ENCODE data around the gene DDX27.
"Not testable (repeated sequence)": the region's sequence is repeated elsewhere in the genome, so short reads cannot be mapped to it uniquely, and the experiment has no call there.

Gene DDX27, protein sequence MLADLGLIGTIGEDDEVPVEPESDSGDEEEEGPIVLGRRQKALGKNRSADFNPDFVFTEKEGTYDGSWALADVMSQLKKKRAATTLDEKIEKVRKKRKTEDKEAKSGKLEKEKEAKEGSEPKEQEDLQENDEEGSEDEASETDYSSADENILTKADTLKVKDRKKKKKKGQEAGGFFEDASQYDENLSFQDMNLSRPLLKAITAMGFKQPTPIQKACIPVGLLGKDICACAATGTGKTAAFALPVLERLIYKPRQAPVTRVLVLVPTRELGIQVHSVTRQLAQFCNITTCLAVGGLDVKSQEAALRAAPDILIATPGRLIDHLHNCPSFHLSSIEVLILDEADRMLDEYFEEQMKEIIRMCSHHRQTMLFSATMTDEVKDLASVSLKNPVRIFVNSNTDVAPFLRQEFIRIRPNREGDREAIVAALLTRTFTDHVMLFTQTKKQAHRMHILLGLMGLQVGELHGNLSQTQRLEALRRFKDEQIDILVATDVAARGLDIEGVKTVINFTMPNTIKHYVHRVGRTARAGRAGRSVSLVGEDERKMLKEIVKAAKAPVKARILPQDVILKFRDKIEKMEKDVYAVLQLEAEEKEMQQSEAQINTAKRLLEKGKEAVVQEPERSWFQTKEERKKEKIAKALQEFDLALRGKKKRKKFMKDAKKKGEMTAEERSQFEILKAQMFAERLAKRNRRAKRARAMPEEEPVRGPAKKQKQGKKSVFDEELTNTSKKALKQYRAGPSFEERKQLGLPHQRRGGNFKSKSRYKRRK

DNA sequence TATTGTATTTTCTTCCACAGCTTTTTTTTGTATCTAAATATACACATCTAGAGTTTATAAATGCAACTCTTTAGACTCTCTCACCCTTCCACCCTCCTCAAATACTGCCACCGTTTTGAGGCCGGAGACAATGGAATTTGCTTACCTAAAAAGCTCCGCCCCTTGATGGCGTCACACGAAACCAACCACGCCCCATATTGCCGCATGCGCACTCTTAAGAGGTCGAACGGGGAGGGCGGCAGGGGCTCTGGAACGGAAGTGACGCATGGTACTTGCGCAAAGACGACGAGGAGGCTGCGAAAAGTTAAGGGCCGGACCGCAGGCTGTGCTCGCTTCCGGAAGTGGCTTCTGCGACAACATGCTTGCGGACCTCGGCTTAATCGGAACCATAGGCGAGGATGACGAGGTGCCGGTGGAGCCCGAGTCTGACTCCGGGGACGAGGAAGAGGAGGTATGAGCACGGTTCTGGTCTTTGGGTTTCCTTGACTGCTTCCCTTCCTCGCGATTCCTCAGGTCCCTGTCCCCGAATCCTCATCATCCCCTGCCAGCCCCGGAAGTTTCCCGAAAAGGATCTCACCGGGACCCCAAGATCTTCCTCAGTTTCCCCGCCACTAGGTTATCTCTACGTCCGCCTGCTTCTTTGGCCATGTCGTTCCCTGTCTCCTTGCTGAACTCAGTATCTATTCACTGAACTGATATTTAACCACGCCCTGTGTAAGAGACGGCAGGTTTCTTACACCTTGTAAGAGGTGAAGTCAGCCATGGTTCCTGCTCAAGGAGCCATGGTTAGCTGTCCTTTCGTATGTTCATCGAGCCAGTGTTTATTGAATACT, at the start of gene DDX27:
Gene DDX27, plus strand, starts transcription at position 326 of the 833 bp plus-strand sequence. Its CDS starts 33 bp downstream, at position 359.
- DNase-seq (ENCODE audit: low read depth, low spot score): peak; percentile 91
- peak within 1 kb of the TSS; percentile 72 for H3K27ac ChIP-seq

DNA sequence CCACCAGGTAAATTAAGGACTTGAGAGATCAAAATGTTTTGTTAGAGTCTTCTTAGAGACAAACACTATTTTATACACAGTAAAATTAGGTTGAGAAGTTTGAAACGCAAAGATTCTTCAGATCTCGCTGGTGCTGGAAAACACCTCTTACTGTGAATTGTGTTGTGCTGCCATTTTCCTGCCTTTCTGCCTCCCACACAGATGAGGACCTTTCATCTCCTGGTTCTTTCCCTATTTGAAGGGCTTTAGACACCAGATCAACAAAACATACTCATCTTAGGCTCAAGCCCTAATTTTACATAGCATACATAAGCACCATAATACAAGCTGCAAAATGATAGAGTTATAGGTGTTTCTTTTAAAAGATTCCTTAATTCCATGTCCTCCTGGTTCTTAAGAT, 49.7 kb upstream of the DDX27 start:
- DNase-seq (ENCODE audit: low read depth, low spot score): no peak
- no peak overlapping the region for H3K27ac ChIP-seq

DNA sequence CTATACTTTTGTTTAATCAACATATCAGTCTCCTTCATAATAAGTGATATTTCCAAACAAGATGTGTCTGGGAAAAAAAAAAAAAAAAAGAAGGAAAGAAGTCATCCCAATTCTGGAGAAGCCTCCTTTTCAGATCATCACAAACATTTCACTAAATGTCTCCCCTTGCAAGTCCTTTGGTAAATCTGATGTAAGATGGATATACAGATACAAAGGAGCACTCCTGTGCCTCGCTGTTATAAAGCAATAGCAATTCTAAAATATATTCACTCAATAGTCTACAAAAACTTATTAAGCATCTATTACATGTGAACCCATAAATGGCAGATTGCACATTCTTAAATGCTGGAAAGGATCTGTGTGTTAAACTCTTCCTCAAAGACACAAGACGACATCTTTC, 48.5 kb upstream of the DDX27 start:
- no peak overlapping the region for H3K27ac ChIP-seq
- DNase-seq (ENCODE audit: low read depth, low spot score): no peak

DNA sequence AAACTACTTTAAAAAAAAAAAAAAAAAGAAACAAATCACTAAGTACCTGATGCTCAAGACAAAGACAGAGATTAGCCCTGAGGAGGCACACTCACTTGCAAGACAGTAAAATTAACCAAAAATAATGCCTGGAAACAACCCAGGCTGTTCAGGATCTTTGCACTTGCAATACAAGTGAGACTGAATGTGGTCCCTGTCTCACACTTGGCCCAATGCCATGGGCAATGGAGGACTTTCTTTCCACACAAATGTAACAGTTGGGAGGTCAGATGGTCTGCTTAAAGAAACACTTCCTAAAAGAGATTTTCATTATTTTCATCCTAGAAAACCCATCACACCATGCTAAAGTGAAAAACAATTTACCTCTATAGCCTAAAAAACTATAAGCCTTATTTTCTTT, 47.3 kb upstream of the DDX27 start:
- no peak for DNase-seq (ENCODE audit: low read depth, low spot score)
- no peak overlapping the region for H3K27ac ChIP-seq

DNA sequence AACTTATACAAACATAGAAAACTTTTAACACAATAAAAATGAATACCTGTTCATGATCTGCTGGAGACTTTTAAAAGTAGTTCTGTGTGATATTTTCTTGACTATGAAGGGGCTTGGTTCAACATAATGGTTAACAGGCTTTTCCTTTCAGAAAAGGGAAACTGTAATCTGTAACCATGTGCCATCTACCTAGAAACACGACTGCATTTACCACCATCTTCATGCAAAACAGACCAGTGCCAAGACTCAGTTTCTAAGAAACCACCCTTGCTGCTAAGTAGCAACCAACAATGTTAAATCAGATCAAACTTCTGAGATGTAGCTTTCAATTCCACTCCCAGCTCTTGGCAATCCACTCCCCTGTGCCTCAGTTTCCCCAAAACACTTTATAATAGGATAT, 46.8 kb upstream of the DDX27 start:
- DNase-seq (ENCODE audit: low read depth, low spot score): no peak
- H3K27ac ChIP-seq: no peak overlapping the region

DNA sequence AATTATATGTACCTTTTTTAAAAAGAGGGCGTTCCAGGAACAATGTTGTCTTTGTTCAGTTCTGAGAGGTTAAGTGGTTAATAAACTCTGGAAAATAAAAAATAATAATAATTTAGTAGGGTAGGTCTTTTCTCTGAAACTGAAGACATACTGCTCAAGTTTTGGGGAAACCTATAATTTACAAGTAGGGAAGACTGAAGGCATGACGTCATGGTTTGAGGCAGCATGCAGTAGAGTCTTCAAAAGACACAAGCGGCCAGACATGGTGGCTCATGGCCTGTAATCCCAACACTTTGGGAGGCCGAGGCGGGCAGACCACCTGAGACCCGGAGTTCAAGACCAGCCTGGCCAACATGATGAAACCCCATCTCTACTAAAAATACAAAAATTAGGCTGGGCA, 45.0 kb upstream of the DDX27 start:
- no peak for DNase-seq (ENCODE audit: low read depth, low spot score)
- no peak overlapping the region for H3K27ac ChIP-seq

DNA sequence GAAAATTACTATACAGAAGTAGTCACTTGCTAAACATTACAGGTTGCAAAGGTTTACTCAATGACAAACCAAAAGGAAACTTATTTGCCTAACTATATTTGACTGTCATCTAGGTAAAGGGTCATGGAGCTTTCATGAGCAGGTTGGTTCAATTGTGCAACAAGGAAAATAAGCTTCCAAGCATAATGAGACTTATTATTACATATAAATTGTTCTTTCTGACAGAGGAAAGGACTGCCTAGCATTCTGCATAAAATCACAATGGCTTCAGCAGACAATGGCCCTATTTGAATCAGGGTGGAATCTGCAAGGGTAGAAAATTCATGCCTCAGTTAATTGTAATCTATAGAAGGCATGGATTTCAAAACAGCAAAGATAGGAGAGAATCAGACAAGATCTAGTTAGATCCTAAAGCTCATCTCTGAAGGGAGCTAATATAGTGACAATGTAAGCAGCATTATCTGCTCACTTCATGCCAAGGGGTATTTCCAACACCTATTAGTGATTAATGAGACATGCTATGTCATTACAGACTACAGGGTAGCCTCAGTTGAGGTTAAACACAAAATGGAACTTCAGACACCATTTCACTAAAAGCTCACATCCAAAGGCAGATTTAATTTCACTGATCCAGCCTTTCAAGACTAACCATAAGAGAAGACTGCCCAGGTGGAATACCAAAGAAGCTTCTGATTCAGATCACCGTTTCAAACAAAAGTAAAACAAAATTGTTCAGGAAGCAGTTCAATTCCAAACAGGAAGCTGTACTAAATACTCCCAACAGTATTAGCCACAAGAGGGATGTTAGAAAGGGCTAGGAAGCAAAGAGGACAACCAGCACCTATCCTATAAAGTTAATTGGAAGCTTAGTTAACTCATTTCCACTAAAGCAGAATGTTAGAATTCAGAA, 39.6 kb upstream of the DDX27 start:
- peak overlapping the region; percentile 57 for H3K27ac ChIP-seq
- peak; percentile 8 for DNase-seq (ENCODE audit: low read depth, low spot score)

DNA sequence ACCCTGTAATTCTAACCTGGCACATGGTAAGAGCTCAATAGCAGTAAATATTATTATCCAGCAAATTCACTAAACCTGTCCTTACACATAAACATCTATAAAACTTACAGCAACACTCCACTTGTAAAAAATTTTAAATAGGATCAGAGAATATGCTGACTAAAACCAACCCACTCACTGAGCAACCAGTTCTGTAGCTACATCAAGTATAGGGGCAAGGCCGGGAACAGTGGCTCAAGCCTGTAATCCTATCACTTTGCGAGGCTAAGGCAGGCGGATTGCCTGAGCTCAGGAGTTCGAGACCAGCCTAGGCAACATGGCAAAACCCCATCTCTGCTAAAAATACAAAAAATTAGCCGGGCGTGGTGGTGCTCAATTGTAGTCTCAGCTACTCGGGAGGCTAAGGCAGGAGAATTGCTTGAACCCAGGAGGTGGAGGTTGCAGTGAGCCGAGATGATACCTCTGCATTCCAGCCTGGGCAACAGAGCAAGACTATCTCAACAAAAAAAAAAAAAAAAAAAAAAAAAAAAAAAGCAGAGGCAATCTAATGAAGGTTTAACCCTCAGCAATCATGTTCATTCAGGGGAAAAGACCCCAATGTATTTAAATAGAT, 37.8 kb upstream of the DDX27 start:
- no peak overlapping the region for H3K27ac ChIP-seq
- no peak for DNase-seq (ENCODE audit: low read depth, low spot score)

DNA sequence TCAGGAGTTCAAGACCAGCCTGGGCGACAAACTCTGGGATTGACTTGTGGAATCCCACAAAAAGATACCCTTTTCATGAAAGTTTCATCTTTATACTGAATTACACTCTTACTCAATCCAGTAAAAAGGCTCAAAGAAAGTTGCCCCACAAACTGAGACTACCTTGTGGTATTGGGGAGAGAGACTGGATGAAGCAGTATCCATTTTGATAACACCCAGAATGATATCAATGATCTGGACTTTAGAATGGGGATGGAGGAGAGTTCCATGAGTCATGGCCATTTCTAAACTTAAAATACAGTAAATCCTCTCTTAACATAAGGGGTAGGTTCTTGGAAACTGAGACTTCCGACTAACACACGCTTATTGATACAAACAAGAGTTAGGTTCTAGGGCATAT, 35.8 kb upstream of the DDX27 start:
- H3K27ac ChIP-seq: no peak overlapping the region
- DNase-seq (ENCODE audit: low read depth, low spot score): no peak

DNA sequence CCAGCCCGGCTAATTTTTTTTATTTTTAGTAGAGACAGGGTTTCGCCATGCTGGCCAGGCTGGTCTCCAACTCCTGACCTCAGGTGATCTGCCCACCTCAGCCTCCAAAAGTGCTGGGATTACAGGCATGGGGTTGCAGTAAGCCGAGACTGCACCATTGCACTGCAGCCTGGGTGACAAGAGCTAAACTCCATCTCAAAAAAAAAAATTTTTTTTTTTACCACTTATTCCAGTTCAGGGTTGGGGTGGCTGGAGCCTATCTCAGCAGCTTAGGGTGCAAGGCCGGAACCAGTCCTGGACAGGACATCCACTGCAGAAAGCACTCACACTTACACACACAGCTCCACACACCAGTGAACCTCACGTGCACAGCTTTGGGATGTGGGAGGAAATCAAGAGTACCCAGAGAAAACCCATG, 35.1 kb upstream of the DDX27 start:
- not testable (repeated sequence) for H3K27ac ChIP-seq; DNase-seq (ENCODE audit: low read depth, low spot score)

DNA sequence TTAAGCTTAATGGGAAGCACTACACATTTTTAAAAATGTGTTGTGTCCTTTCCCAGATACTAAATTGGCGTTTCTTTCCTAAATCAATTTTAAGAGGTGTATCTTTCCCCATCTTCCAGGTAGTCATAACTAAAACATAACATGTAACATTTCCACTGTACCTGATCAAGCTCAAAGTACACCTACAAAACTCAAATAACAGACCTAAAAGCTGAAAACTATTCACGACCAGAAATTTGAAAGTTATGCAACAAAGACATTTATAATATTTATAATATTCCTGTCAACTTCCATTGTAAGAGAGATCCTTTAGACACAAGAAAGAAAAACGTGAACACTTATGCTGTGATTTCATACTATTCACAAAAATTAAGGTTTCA, 34.5 kb upstream of the DDX27 start:
- H3K27ac ChIP-seq: no peak overlapping the region
- DNase-seq (ENCODE audit: low read depth, low spot score): no peak

DNA sequence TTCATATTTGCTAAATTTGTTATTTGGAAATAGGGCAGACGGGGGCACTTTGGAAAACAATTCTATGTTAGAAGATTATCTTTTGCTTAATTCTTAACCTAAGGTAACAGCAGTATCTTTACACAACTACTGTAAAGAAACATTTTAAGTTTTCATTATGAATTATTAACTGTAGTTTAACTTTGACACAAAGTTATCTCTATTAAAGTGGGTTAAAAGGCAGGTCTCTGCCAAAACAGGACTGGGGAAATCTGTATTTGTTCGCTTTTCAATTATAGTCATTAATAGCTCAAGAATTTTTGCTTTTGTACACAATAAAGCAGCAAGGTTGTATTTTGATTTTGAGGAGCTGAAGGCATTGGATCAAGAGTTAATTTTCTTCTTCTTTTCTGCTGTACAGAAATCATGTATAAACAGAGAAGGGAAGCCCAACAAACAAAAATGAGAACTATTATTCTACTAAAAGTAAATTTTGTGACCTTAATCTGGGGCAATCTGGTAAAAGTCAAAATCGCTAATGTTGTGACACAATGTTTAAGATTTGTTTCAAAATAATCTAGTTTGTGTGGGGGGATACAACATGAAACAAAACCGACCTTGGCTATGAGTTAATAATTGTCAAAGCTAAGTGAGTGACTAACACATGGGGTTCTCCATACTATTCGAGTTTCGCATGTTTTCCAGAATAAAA, 34.0 kb upstream of the DDX27 start:
- no peak overlapping the region for H3K27ac ChIP-seq
- DNase-seq (ENCODE audit: low read depth, low spot score): no peak

DNA sequence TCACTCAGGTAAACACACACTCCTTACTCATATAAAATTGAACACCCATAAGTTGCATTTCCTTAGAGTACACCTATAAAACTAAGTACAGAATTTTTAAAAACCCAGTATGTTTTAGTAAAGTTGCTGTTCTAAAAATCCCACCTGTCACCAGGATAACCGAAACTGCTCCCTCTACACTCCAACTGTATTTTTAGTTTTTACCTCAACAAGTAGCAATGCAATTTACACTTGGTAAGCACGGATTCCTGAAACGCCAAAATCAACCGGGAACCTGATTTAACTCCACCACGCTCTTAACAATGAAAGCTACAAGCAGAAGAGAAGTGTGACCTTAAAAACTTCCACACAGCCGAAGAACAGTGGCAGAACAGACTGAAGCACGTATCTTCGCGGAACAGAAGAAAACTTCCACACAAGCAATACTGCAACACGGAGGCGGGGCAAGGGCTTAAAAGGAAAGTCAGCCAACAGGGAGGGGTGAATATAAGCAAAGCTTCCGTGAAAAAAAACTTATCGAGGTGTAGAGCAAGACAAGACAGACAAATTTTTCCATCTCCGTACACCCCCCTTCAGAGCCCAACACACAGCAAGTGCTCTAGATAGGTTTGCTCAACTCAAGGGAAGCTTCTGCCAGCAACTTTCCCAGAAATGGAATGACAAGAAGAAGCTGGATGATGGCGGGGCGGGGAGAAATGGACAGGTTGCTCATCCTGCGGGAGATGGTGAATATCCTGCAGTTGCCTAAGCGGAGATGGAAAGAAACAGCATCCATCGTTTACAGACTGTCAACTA, 32.5 kb upstream of the DDX27 start:
- peak overlapping the region; percentile 81 for H3K27ac ChIP-seq
- DNase-seq (ENCODE audit: low read depth, low spot score): peak; percentile 8

DNA sequence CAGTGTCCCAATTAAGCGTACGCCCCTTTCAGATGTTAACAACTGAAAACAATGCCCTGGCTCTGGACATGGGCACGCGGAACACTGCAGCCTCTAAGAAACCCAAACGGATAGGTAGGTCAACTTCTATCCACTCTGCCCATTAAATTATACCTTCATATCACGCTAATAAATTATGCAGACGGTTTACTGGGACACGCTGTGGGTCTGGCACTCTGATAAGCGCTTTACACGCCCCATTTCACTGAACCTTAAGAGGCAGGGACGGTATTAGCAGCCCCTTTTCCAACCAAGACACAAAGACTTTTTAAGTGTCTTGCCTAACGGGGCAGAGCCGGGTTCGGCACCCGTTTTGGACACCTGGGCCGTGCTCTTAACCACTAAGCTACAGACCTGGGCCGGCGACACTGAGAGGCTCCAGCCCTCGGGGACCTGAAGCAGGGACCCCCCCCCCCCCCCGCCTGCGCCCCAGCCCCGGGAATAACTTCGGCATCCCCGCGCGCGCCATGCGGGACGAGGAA, 31.8 kb upstream of the DDX27 start:
- peak overlapping the region; percentile 81 for H3K27ac ChIP-seq
- no peak for DNase-seq (ENCODE audit: low read depth, low spot score)

DNA sequence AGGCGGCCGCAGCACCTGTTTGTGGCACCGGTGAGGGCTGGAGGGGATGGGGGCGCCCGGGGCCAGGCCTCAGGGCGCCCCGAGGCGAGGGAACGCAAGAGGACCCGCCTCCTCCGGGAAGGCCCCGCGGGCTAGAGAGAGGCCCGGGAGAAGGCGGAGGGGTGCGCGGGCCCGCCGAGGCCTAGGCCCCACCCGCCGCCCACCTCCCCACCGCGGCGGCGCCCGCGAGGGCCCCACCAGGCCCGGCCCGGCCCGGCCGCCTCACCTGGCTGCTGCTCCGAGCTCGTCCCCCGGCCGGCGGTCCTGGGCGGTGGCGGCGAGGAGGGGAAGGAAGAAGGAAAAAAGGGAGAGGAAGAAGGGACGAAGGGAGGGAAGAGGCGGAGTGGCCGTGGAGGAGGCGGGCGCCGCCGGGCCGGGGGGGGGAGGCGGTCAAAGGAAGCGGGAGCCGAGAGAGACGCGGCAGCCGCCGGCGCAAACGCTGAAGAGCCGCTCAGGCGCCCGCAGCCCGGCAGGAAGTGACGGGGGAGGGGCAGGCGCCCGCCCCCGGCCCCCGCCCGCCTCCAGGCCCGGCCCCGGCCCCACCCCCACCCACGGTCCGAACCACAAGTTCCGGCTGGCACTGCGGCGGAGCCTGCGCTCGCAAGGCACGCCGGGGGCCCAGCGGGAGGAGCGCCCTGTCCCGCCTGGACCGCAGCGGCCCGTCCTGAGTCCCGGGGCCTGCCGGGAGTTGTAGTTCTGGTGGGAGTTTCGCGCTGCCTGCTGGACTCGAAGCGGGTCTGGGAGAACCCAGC, 31.2 kb upstream of the DDX27 start, which contains the start of gene STAU1:
Gene STAU1, minus strand, starts transcription at position 484 of the 791 bp plus-strand sequence. CDS start 22,133 bp downstream, outside the sequence.
- DNase-seq (ENCODE audit: low read depth, low spot score): peak; percentile 75

DNA sequence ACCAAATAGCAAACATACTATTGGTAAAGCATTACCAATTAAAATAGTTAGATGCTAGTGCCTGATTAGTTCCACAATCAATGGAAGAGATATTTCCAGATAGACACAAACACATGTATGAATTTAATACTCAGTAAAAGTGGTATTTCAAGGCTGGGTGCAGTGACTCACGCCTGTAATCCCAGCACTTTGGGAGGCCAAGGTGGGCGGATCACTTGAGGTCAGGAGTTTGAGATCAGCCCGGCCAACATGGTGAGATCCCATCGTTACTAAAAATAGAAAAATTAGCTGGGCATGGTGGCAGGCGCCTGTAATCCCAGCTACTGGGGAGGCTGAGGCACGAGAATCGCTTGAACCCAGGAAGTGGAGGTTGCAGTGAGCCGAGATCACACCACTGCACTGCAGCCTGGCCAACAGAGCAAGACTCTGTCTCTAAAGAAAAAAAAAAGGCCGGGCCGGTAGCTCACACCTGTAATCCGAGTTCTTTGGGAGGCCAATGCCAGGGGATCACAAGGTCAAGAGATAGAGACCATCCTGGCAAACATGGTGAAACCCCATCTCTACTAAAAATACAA, 26.2 kb upstream of the DDX27 start:
- DNase-seq (ENCODE audit: low read depth, low spot score); H3K27ac ChIP-seq: not testable (repeated sequence)

More for the DNA sequence above, 31.2 kb upstream of the DDX27 start, which contains the start of gene STAU1:
- H3K27ac ChIP-seq: peak within 1 kb of the TSS; percentile 81
